Ramos (cell line): Measurements from ENCODE around the gene MFAP4.

Experiments
- in situ Hi-C: fragments of 300-500 bp; cut with MboI; formaldehyde crosslinking; loops from one replicate; pipeline ENCODE4 v1.14.3; 2022; ENCODE audit warnings: low sequenced_read_pairs; ENCODE audit not compliant: unreplicated experiment

The MFAP4 gene

GRCh38 chr17:19410875-19411620 lies 24.1 kb upstream of the MFAP4 start, which contains the start of gene RNF112:
Gene RNF112 (plus strand): TSS chr17:19411232. CDS start chr17:19411409, 177 bp downstream.
- in situ Hi-C loops = no loop called here

- in situ Hi-C loops = no loop called here
These were observed 23.1 kb upstream of the MFAP4 start for GRCh38 chr17:19410091-19410490.

- in situ Hi-C loops = no loop called here
These were observed 22.5 kb upstream of the MFAP4 start for GRCh38 chr17:19409509-19409908.

- in situ Hi-C loops = no loop called here
These were observed 22.1 kb upstream of the MFAP4 start for GRCh38 chr17:19409066-19409465.

GRCh38 chr17:19408346-19408710 lies 21.3 kb upstream of the MFAP4 start:
- in situ Hi-C loops = no loop called here

GRCh38 chr17:19407601-19408345 lies 20.8 kb upstream of the MFAP4 start:
- in situ Hi-C loops = no loop called here

GRCh38 chr17:19405114-19405513 lies 18.1 kb upstream of the MFAP4 start:
- in situ Hi-C loops = no loop called here

GRCh38 chr17:19404264-19404663 lies 17.3 kb upstream of the MFAP4 start:
- in situ Hi-C loops = no loop called here

- in situ Hi-C loops = no loop called here
These were observed 16.0 kb upstream of the MFAP4 start for GRCh38 chr17:19403021-19403420.

- in situ Hi-C loops = no loop called here
These were observed 15.2 kb upstream of the MFAP4 start for GRCh38 chr17:19402171-19402570.

GRCh38 chr17:19401321-19402010 lies 14.5 kb upstream of the MFAP4 start:
- in situ Hi-C loops = no loop called here

- in situ Hi-C loops = no loop called here
These were observed 12.9 kb upstream of the MFAP4 start for GRCh38 chr17:19399750-19400450.

- in situ Hi-C loops = no loop called here
These were observed 11.6 kb upstream of the MFAP4 start for GRCh38 chr17:19398301-19399181.

- in situ Hi-C loops = no loop called here
These were observed 10.6 kb upstream of the MFAP4 start for GRCh38 chr17:19397556-19398041.

GRCh38 chr17:19392303-19392702 lies 5.3 kb upstream of the MFAP4 start:
- in situ Hi-C loops = no loop called here

GRCh38 chr17:19391432-19391831 lies 4.4 kb upstream of the MFAP4 start:
- in situ Hi-C loops = no loop called here

GRCh38 chr17:19390951-19391350 lies 4.0 kb upstream of the MFAP4 start:
- in situ Hi-C loops = no loop called here

- in situ Hi-C loops = no loop called here
These were observed 2.1 kb upstream of the MFAP4 start for GRCh38 chr17:19388791-19389785.
